Measurements from ENCODE around the gene TFAP2E.

Gene TFAP2E

GRCh38 chr1:35558374-35559316 is 14.5 kb upstream of the TFAP2E start:
- Histone ChIP-seq H3K9me2 (replicated peaks; ENCODE audit: low read depth, low read length) (no peaks in the 10 kb centered on the region), H3K9me3 (ENCODE audit: insufficient read depth, low read depth, low read length) (no peaks in the 10 kb centered on the region), H3K4me2 (ENCODE audit: low read depth, low read length, poor library complexity, severe bottlenecking) (peak overlapping the region; percentile 95), H3F3A (ENCODE audit: low read depth) (no peaks in the 10 kb centered on the region), H3K27me3 (ENCODE audit: insufficient read depth, low read length, poor library complexity, severe bottlenecking) (no peaks in the 10 kb centered on the region), H3K4me3 (ENCODE audit: low read length, poor library complexity, severe bottlenecking) (peak overlapping the region; percentile 81), H4K20me1 (ENCODE audit: insufficient read depth, low read length, poor library complexity, severe bottlenecking) (peaks cover 18% of the 10 kb centered on the region), H3K79me2 (ENCODE audit: insufficient read depth, low read length) (peaks cover 65% of the 10 kb centered on the region), H2AFZ (ENCODE audit: low read length) (no peak overlapping the region; the same call in 1 of the 2 replicates), H3K36me3 (ENCODE audit: insufficient read depth, low read length) (no peaks in the 10 kb centered on the region), H3K4me1 (ENCODE audit: insufficient read depth, low read length, poor library complexity, severe bottlenecking) (peaks cover 62% of the 10 kb centered on the region), H3K9ac (ENCODE audit: low read depth, low read length, poor library complexity, severe bottlenecking) (peak overlapping the region; percentile 86)
- TF ChIP-seq, protein P1, sequence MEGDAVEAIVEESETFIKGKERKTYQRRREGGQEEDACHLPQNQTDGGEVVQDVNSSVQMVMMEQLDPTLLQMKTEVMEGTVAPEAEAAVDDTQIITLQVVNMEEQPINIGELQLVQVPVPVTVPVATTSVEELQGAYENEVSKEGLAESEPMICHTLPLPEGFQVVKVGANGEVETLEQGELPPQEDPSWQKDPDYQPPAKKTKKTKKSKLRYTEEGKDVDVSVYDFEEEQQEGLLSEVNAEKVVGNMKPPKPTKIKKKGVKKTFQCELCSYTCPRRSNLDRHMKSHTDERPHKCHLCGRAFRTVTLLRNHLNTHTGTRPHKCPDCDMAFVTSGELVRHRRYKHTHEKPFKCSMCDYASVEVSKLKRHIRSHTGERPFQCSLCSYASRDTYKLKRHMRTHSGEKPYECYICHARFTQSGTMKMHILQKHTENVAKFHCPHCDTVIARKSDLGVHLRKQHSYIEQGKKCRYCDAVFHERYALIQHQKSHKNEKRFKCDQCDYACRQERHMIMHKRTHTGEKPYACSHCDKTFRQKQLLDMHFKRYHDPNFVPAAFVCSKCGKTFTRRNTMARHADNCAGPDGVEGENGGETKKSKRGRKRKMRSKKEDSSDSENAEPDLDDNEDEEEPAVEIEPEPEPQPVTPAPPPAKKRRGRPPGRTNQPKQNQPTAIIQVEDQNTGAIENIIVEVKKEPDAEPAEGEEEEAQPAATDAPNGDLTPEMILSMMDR (conservative IDR thresholded peaks at IDR 0.05; ENCODE audit: low read length), result no peak; the same call in 1 of the 2 replicates
- no peak for TF ChIP-seq EZH2phosphoT487 (IDR thresholded peaks at IDR 0.05; ENCODE audit: borderline replicate concordance)

GRCh38 chr1:35559317-35559944 is 13.7 kb upstream of the TFAP2E start:
- Histone ChIP-seq H3K4me3 (ENCODE audit: low read length, poor library complexity, severe bottlenecking) (peak overlapping the region; percentile 81), H3K9me2 (replicated peaks; ENCODE audit: low read depth, low read length) (no peaks in the 10 kb centered on the region), H3K9ac (ENCODE audit: low read depth, low read length, poor library complexity, severe bottlenecking) (peak overlapping the region; percentile 26), H3K79me2 (ENCODE audit: insufficient read depth, low read length) (peaks cover 61% of the 10 kb centered on the region), H2AFZ (ENCODE audit: low read length) (no peak overlapping the region), H3K36me3 (ENCODE audit: insufficient read depth, low read length) (no peaks in the 10 kb centered on the region), H3K4me2 (ENCODE audit: low read depth, low read length, poor library complexity, severe bottlenecking) (peak overlapping the region; percentile 95), H3K9me3 (ENCODE audit: insufficient read depth, low read depth, low read length) (no peaks in the 10 kb centered on the region), H4K20me1 (ENCODE audit: insufficient read depth, low read length, poor library complexity, severe bottlenecking) (peaks cover 18% of the 10 kb centered on the region), H3F3A (ENCODE audit: low read depth) (no peaks in the 10 kb centered on the region), H3K4me1 (ENCODE audit: insufficient read depth, low read length, poor library complexity, severe bottlenecking) (peaks cover 68% of the 10 kb centered on the region), H3K27me3 (ENCODE audit: insufficient read depth, low read length, poor library complexity, severe bottlenecking) (no peaks in the 10 kb centered on the region)
- TF ChIP-seq, protein P1 (conservative IDR thresholded peaks at IDR 0.05; ENCODE audit: low read length), result no peak
- no peak for TF ChIP-seq EZH2phosphoT487 (IDR thresholded peaks at IDR 0.05; ENCODE audit: borderline replicate concordance)

DNA sequence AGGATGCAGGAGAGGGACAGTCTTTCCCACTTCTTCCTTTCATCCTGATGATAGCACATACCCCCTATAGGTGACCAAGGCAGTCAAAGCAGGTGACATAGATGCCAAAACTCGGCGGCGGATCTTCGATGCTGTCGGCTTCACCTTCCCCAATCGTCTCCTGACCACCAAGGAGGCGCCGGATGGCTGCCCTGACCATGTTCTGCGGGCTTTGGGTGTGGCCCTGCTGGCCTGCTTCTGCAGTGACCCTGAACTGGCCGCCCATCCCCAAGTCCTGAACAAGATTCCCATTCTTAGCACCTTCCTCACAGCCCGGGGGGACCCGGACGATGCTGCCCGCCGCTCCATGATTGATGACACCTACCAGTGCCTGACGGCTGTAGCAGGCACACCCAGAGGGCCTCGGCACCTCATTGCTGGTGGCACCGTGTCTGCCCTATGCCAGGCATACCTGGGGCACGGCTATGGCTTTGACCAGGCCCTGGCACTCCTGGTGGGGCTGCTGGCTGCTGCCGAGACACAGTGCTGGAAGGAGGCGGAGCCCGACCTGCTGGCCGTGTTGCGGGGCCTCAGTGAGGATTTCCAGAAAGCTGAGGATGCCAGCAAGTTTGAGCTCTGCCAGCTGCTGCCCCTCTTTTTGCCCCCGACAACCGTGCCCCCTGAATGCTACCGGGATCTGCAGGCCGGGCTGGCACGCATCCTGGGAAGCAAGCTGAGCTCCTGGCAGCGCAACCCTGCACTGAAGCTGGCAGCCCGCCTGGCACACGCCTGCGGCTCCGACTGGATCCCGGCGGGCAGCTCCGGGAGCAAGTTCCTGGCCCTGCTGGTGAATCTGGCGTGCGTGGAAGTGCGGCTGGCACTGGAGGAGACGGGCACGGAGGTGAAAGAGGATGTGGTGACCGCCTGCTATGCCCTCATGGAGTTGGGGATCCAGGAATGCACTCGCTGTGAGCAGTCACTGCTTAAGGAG is 12.6 kb upstream of the TFAP2E start:
- no peak overlapping the region for H3K9ac ChIP-seq (ENCODE audit: low read depth, low read length, poor library complexity, severe bottlenecking)
- H3F3A ChIP-seq (ENCODE audit: low read depth), result no peaks in the 10 kb centered on the region
- TF ChIP-seq, protein P1 (conservative IDR thresholded peaks at IDR 0.05; ENCODE audit: low read length), result no peak
- TF ChIP-seq EZH2phosphoT487 (IDR thresholded peaks at IDR 0.05; ENCODE audit: borderline replicate concordance), result no peak
- H3K4me3 ChIP-seq (ENCODE audit: low read length, poor library complexity, severe bottlenecking), result no peak overlapping the region
- H4K20me1 ChIP-seq (ENCODE audit: insufficient read depth, low read length, poor library complexity, severe bottlenecking), result peaks cover 18% of the 10 kb centered on the region
- peak overlapping the region; percentile 81 for H3K4me2 ChIP-seq (ENCODE audit: low read depth, low read length, poor library complexity, severe bottlenecking)
- H3K36me3 ChIP-seq (ENCODE audit: insufficient read depth, low read length), result no peaks in the 10 kb centered on the region
- no peak overlapping the region for H2AFZ ChIP-seq (ENCODE audit: low read length)
- H3K79me2 ChIP-seq (ENCODE audit: insufficient read depth, low read length), result peaks cover 53% of the 10 kb centered on the region
- H3K9me2 ChIP-seq (replicated peaks; ENCODE audit: low read depth, low read length), result no peaks in the 10 kb centered on the region
- H3K9me3 ChIP-seq (ENCODE audit: insufficient read depth, low read depth, low read length), result no peaks in the 10 kb centered on the region
- H3K27me3 ChIP-seq (ENCODE audit: insufficient read depth, low read length, poor library complexity, severe bottlenecking), result no peaks in the 10 kb centered on the region
- H3K4me1 ChIP-seq (ENCODE audit: insufficient read depth, low read length, poor library complexity, severe bottlenecking), result peaks cover 58% of the 10 kb centered on the region

All from Loucy (cell line).